ENCODE data around the gene EML6.

Gene EML6

DNA sequence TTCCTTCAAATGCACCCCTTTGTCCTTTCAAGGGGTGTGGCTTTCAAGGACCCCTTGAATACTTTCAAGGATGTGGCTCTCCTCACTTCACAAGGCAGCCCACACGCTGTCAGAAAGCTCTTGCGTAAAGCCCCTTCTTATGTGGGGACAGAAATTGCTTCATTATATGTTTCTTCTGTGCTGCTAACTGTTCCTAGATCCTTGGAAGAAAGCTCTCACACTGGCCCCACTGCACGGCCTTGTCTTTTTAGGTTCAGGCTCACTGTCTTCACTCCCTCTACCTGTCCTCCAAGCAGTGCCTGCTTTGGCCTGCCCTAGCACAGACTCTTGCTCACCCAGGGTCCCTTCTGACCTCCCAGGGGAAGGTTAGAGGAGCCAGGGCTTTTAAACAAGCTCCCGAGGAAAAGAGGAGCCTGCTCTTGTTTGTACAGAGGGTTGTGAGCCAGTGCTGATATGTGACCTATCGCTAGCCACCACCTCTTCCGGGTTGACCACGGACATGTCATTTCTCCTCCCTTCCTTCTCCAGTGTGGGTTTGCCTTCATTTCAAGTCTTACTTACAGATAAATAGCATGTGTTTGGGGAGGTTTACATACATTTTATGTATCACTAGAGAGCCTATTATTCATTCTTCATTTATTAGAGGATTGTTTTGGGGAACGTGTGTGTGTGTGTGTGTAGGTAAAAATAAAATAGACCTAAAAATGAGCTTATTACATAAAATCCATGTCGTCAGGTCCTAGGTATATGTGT, 232.1 kb downstream of the EML6 start:
- CTCF ChIA-PET, result interaction anchor here (0.6 kb wide), 1 partner anchor 549 kb away, joined by 3 read pairs; no protein-coding TSS in a partner anchor

DNA sequence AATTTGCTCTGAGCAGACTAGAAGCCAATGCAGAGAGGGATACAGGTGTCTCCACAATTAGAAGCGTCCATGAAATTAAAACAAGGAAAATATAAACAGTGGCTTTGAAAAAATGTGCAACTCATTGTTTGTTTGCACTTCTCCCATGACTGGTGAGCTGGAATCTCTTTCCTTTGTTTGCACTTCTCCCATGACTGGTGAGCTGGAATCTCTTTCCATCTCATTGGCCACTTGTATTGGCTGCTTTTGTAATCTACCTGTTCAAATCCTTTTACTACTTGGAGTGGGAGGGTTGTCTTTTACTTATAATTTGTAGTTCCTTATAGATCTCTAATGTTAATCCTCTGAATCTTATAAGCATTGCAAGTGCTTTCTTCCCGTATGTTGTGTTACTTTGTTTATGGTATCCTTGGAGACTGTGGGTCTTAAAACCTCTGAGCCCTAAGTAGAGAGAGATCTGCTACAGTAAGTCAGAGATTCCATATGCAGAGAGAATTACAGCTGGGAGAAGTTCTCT, 232.7 kb downstream of the EML6 start:
- no peak for DNase-seq (ENCODE audit: low spot score)
- ChIA-PET POLR2A (ENCODE audit: low non-redundant PET) (no interaction called here), CTCF (interaction anchor here (0.6 kb wide), 1 partner anchor 549 kb away, joined by 3 read pairs; no protein-coding TSS in a partner anchor)
- H3K27ac ChIP-seq, result no peak overlapping the region
- TF ChIP-seq, protein P1, sequence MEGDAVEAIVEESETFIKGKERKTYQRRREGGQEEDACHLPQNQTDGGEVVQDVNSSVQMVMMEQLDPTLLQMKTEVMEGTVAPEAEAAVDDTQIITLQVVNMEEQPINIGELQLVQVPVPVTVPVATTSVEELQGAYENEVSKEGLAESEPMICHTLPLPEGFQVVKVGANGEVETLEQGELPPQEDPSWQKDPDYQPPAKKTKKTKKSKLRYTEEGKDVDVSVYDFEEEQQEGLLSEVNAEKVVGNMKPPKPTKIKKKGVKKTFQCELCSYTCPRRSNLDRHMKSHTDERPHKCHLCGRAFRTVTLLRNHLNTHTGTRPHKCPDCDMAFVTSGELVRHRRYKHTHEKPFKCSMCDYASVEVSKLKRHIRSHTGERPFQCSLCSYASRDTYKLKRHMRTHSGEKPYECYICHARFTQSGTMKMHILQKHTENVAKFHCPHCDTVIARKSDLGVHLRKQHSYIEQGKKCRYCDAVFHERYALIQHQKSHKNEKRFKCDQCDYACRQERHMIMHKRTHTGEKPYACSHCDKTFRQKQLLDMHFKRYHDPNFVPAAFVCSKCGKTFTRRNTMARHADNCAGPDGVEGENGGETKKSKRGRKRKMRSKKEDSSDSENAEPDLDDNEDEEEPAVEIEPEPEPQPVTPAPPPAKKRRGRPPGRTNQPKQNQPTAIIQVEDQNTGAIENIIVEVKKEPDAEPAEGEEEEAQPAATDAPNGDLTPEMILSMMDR (conservative IDR thresholded peaks at IDR 0.05; ENCODE audit: low read depth), result no peak

More for the DNA sequence above, 232.1 kb downstream of the EML6 start:
- H3K27ac ChIP-seq, result no peak overlapping the region
- POLR2A ChIA-PET (ENCODE audit: low non-redundant PET), result no interaction called here
- no peak for DNase-seq (ENCODE audit: low spot score)
- TF ChIP-seq, protein P1 (conservative IDR thresholded peaks at IDR 0.05; ENCODE audit: low read depth), result no peak

DNA sequence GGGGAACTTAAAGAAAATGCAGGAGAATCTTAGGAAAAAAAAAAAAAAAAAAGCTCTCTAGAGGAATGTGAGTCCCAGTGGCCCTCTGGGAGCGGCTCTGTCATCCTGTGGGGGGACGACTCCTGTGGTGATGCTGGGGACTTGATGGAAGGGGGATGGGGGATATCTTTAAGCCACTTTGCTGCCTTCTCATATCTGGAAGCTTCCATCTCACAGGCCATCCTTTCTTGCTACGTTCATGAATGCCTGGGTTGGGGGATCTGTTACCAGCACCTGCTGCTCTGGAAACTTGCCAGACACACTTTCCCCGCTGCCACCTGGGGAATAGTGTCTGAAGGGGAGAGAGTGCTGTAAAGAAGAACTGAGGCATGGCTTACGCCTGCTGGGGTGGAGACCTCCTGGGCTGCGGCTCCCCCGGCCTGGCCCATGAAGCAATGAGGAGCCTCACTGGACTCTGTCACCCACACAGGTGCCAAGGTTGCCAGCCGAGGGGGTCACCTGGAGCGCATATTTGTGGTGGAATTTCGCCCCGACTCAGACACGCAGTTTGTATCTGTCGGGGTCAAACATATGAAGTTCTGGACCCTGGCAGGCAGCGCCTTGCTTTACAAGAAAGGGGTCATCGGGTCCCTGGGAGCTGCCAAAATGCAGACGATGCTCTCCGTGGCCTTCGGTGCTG, 234.0 kb downstream of the EML6 start:
- TF ChIP-seq, protein P1 (conservative IDR thresholded peaks at IDR 0.05; ENCODE audit: low read depth), result no peak
- ChIA-PET POLR2A (ENCODE audit: low non-redundant PET) (no interaction called here), CTCF (no interaction called here)
- no peak for DNase-seq (ENCODE audit: low spot score)
- no peak overlapping the region for H3K27ac ChIP-seq

DNA sequence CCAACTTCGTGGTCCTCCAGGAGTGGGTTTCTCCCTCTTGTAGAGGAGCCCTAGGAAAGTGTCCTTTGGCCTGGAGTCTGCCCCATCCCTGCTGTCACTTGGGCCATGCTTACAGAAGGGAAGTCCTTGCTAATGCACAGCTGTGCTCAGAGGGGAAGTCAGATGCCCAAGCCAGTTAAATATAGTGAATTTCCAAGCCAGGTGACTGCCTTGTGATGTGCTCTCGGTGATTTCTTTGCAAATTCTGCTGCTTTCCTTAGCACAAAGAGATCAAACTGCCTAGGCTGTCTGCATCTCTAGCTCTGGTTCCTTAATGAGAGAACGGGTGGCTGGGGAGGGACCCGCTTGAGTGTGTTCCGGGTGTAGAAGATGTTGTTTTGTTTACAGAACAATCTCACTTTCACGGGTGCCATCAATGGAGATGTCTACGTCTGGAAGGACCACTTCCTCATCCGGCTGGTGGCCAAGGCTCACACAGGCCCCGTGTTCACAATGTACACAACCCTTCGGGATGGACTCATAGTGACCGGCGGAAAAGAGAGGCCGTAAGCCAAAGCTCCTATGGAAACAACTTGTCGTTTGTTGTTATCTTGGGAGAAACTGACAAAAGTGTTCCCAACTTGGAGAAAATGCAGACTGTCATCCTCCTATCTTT, 235.4 kb downstream of the EML6 start:
- ChIA-PET POLR2A (ENCODE audit: low non-redundant PET) (no interaction called here), CTCF (no interaction called here)
- no peak for DNase-seq (ENCODE audit: low spot score)
- H3K27ac ChIP-seq, result no peak overlapping the region
- TF ChIP-seq, protein P1 (conservative IDR thresholded peaks at IDR 0.05; ENCODE audit: low read depth), result no peak

DNA sequence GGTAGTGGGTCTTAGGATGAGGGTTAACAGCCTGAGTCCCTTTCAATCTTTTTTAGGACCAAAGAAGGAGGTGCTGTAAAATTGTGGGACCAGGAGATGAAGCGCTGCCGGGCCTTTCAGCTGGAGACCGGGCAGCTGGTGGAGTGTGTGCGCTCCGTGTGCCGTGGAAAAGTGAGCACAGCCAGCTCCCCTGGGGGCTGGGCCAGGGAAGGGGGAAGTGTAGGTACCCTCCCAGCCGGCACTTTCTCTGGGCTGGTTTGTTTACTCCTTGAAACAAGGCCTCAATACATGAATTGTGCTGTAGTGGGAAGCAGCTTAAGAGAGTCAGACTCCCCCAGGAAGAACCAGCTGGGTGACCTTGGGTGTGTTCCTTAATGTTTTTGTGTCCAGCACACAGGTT, 236.7 kb downstream of the EML6 start:
- H3K27ac ChIP-seq, result no peak overlapping the region
- TF ChIP-seq, protein P1 (conservative IDR thresholded peaks at IDR 0.05; ENCODE audit: low read depth), result no peak
- DNase-seq (ENCODE audit: low spot score), result no peak
- POLR2A ChIA-PET (ENCODE audit: low non-redundant PET), result no interaction called here
- CTCF ChIA-PET, result no interaction called here

DNA sequence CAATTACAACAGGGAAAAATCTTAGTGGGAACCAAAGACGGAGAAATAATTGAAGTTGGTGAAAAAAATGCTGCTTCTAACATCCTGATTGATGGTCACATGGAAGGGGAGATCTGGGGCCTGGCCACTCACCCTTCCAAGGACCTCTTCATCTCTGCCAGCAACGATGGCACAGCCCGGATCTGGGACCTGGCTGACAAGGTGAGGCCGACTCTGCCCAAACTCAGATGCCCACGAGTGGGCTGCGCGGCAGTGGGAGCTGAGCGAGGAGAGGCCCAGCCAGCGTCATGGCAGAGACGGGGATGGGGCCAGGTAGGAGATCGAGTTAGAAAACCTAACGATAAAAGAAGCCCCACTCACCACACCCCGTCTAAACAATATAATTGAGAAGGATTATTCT, 239.0 kb downstream of the EML6 start:
- no peak overlapping the region; the same call in 1 of the 2 replicates for H3K27ac ChIP-seq
- POLR2A ChIA-PET (ENCODE audit: low non-redundant PET), result no interaction called here

More for the DNA sequence above, 239.0 kb downstream of the EML6 start:
- TF ChIP-seq, protein P1 (conservative IDR thresholded peaks at IDR 0.05; ENCODE audit: low read depth), result no peak
- CTCF ChIA-PET, result no interaction called here
- no peak for DNase-seq (ENCODE audit: low spot score)

All from RWPE1 (cell line).